Activated T-helper 9 cell treated with anti-CD3 and anti-CD28 coated beads, Interleukin-2, amount 50 U/mL, for 16 hours (primary cell): ENCODE results near the gene GABRB2.

Experiments
- DNase-seq: peaks from one replicate; pipeline ENCODE4 v3.0.0-alpha.2; 2020; ENCODE audit warnings: low read depth

GABRB2 gene

GRCh38 chr5:161471211-161471950 is 75.1 kb downstream of the GABRB2 start:
- DNase-seq: no peak

- no peak for DNase-seq
Observed at GRCh38 chr5:161467703-161468102, 78.8 kb downstream of the GABRB2 start.

GRCh38 chr5:161460741-161461140 is 85.8 kb downstream of the GABRB2 start:
- no peak for DNase-seq

- no peak for DNase-seq
Observed at GRCh38 chr5:161446655-161447054, 99.9 kb downstream of the GABRB2 start.

DNA sequence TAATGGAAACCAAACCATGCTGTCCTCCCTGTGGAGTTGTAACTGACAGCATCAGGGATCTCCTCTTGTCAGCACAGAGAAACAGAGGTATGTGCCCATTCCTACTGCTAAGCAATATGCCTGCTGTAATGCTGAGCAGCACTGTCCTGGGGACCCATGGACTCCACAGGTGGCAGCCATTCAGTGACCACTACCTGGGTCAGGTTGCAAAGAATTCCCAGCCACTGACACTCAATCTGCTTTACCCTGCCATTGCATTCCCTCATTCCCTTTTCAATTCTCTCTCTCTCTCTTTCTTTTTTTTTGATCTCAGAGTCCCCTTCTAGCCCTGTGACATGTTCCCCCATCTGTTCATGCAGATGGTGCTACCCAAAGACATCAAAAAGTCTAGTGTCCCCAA is 104.1 kb downstream of the GABRB2 start:
- DNase-seq: no peak

DNA sequence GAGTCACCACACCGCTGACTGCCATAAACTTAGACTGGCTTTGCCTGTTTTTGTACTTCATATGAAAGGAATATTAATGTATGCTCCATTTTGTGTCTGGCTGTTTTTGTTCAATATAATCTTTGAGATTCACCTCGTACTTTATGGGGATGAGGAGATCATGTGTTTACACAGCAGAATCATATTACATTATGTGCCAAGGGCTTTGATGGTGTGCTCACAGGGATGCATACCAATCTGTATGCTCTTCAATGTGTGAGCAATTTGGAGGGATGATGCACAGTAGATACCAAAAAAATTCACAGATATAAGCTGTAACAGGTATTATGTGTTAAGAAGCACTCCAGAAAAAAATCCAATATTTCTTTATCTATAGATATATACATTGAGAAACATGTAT is 113.7 kb downstream of the GABRB2 start:
- DNase-seq: no peak

DNA sequence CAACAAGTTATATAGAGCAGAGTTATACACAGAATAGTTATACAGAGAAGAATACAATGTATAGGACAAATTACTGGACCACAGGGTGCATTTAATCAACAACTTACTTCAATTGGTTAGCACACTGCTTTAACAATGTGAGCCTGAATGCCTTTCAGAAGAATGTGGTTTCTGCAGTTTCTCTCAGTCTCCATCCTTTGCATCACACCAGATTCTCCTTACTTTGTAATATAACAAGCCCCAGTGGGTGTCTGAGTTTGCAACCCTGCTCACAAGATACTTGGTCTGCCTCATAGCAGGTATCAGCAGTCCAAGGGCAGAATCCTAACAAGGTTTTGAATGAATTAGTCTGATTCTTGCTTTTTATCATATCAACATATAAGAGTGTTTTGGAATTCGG is 114.6 kb downstream of the GABRB2 start:
- DNase-seq: no peak

DNA sequence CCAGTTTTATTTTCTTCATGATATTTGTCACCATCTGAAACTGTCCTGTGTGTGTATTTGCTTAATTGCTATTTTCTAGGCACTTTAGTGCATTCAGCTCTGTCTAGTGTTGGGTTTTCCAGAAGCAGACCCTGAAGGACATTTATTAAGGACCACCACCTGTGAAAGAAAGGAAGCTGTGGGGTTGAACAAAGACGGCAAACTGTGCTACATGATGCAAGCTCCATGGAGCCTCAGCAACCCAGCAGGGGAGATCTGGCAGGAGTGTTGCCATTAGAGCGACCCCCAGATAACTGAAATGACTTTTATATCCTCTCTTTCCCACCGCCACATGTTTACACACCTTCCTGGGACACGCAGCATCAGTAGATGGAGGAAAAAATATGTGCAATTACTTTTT is 125.5 kb downstream of the GABRB2 start:
- no peak for DNase-seq

DNA sequence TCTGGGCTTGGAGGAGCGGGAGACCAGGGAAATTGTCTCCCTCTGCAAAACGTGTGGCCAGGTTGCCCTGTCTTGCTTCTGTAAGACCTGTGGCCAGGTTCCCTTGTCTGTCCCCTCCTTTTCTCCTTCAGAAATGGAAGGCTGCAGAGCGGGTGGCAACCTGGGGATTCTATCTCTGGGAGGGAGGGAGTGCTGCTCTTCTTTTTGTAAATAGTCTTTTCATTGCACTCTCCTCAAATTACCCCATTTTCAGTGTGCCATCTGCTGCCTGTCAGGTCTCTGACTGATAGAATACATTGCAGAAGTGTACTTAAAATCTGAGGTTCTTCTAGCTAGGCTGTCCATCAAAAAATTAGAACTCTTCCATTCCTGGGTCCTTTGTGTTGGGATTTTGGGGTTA is 126.0 kb downstream of the GABRB2 start:
- DNase-seq: no peak

DNA sequence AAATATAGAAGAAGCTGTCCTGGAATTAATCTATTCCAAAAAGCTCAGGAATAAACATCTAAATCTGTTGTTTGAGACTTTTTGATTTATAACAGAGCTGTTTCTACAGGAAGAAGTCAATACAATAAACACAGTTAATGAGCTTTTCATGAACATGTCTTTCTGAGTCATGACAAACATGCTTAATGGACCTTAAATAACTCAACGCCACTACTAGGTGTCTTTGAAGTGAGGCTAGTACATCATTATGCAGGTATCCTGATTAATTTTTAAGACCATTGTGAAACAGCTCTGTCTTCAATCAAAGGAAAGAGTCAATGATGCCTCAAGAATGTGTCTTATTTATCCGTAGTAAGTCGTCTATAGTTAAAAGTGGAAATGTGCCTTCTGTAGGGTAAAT is 131.6 kb downstream of the GABRB2 start:
- no peak for DNase-seq

GRCh38 chr5:161414037-161414436 is 132.5 kb downstream of the GABRB2 start:
- no peak for DNase-seq

GRCh38 chr5:161412792-161413191 is 133.7 kb downstream of the GABRB2 start:
- no peak for DNase-seq

DNA sequence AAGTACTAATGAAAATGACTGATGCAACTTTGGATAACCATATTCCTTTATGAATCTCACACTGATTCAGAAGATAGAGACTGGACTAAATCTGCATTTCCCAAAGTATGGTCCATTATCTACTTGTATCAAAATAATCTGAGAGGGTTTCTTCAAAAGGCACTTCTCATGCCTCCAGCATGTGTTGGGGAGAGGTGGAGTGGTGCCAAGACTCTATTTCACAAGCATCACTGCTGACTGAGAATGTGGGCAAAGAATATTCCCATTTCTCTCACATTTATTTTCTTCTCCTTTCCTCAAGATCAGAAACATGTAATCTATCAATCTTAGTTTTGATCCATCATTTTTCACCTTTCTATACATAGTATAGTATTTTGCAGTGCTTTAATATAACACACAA is 135.4 kb downstream of the GABRB2 start:
- DNase-seq: no peak

- no peak for DNase-seq
Observed at GRCh38 chr5:161410640-161411039, 135.9 kb downstream of the GABRB2 start.

DNA sequence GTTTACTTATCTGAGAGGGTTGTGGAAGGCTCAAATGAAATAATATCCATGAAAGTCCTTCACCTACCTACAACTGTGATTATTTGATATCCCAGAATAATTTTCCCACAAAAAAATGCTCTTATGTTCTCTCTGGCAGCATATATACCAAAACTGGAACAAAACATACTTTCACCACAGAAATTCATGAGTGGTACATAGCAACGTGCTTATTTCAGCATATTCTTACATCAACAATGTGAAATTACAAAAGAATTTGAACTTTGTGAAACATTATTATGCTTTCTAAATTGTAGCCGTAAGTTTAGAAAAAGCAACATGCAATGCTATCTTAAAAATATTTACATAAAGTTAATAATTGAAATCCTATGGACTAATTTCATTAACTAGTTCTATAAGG is 137.1 kb downstream of the GABRB2 start:
- no peak for DNase-seq

GRCh38 chr5:161406880-161407279 is 139.6 kb downstream of the GABRB2 start:
- no peak for DNase-seq

- no peak for DNase-seq
Observed at GRCh38 chr5:161403996-161404395, 142.5 kb downstream of the GABRB2 start.

DNA sequence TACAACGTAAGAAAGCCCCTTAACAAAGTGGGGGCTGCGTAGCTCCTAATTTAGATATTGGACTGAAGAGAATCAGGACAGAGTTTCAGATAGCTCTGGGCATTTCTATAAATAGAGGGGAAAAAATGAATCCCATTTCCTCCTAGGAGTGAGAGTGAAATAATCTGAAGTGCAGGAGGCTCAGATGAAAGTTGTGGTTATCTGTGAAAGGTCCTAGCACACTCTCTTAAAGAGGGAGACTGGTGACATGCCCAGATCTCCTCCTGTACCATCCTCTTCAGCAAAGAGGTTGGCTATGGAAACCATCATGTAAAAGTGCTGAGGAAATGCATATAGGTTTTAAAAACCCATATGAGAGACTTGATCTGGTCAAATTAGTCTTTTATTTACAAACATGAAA is 143.4 kb downstream of the GABRB2 start:
- DNase-seq: no peak

GRCh38 chr5:161400583-161400982 is 145.9 kb downstream of the GABRB2 start:
- DNase-seq: no peak

DNA sequence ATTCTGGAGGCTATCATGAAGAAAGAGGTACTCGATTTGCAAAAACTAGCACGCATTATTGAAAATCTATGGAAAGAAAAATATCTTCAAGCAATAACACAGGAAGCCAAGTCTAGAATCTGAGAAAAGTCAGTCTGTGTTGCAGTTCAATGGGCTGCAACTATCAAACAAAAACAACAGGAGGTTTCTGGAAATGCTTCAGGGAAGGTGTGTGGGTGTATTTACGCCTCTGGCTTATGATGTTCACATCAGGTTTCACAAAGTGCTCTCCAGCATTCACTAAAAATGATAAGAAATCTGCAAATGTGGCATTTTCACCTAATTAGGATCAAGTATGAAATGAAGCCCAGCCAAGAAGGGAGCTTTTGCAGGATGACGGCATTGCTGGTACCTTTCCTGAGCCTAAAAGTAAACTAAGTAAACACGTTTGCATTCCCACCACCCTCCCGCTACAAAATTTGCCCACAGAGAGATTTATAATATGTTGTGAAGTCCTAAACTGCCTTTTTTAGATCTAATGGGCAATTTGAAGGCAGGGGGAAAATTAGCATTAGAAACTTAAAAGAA is 146.4 kb downstream of the GABRB2 start:
- DNase-seq: no peak

GRCh38 chr5:161397448-161397847 is 149.1 kb downstream of the GABRB2 start:
- DNase-seq: no peak

GRCh38 chr5:161396171-161396570 is 150.4 kb downstream of the GABRB2 start:
- no peak for DNase-seq

- no peak for DNase-seq
Observed at GRCh38 chr5:161391724-161392123, 154.8 kb downstream of the GABRB2 start.

- DNase-seq: no peak
Observed at GRCh38 chr5:161391016-161391415, 155.5 kb downstream of the GABRB2 start.
